Measurements from ENCODE around the gene CCDC61. TPM values are rescaled to one million over a fixed set of nuclear protein-coding genes. Genes with fewer than 3 reads are reported as not detected.

The CCDC61 gene
- 3.1 to 6.3 TPM (median 4.3 TPM) in 5 replicates for total RNA-seq (2022; extraction: Qiagen RNA extraction; ENCODE audit: low read depth)

GRCh38 chr19:45994998-45995714 is at the start of gene CCDC61:
CCDC61 (plus strand) TSS chr19:45995467; CDS start chr19:46003019, 7,552 bp downstream.

GRCh38 chr19:45973553-45974338 is 21.5 kb upstream of the CCDC61 start, which contains the start of gene NOVA2:
NOVA2 (minus strand) TSS chr19:45973865; CDS start chr19:45973351, 514 bp downstream.

GRCh38 chr19:46022431-46023310 is 27.4 kb downstream of the CCDC61 start, which contains the start of gene PGLYRP1:
PGLYRP1 (minus strand) TSS chr19:46023053; CDS start chr19:46023021, 32 bp downstream.

DNA sequence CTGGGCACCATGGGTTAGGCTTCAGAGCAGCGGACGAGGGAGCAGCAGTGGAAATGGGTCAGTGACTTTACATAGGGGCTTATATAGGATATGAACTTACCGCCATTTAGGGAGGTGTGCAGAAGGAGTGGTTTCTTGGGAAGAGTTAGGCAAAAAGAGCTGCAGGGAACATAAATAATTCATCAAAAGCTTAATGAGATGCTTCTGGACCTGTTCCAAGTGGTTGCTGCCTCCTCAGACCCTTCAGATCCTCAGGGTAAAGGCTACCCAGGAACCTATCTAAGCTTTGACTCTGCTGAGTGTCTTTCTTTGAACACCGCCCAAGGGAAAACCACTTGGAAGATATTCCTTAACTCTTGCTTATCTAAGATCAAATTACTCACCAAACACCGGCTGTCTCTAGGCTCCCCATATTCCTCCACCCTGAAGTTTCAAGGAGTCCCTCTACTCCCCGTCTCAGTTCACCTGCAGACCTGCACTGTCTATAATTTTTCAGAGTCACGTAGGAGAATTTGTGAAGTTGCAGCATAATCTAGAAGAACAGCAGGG is 45.8 kb downstream of the CCDC61 start, which contains the start of gene IGFL4:
IGFL4 (minus strand) TSS at position 51 of the 549 bp plus-strand sequence; CDS start at position 11, 40 bp downstream.

Other genes with a start within 250 kb of the CCDC61 start
- gene SIX5, start 226.2 kb upstream of the CCDC61 start, total RNA-seq (2022; extraction: Qiagen RNA extraction; ENCODE audit: low read depth): 17.0 to 28.2 TPM (median 24.1 TPM) in 5 replicates
- 36.2 to 49.7 TPM (median 47.1 TPM) in 5 replicates for gene DMPK, start 213.0 kb upstream of the CCDC61 start, total RNA-seq (2022; extraction: Qiagen RNA extraction; ENCODE audit: low read depth)
- 24.9 to 39.2 TPM (median 32.4 TPM) in 5 replicates for gene DMWD, start 202.6 kb upstream of the CCDC61 start, total RNA-seq (2022; extraction: Qiagen RNA extraction; ENCODE audit: low read depth)
- not detected in 5 replicates for gene RSPH6A, start 180.2 kb upstream of the CCDC61 start, total RNA-seq (2022; extraction: Qiagen RNA extraction; ENCODE audit: low read depth)
- gene SYMPK, start 132.3 kb upstream of the CCDC61 start, total RNA-seq (2022; extraction: Qiagen RNA extraction; ENCODE audit: low read depth): 55.7 to 77.3 TPM (median 73.2 TPM) in 5 replicates
- gene FOXA3, start 131.1 kb upstream of the CCDC61 start, total RNA-seq (2022; extraction: Qiagen RNA extraction; ENCODE audit: low read depth): 0.50 to 0.97 TPM (median 0.67 TPM) in 5 replicates
- 23.1 to 35.0 TPM (median 33.2 TPM) in 5 replicates for gene IRF2BP1, start 109.3 kb upstream of the CCDC61 start, total RNA-seq (2022; extraction: Qiagen RNA extraction; ENCODE audit: low read depth)
- 6.1 to 9.6 TPM (median 8.7 TPM) in 5 replicates for gene MYPOP, start 92.9 kb upstream of the CCDC61 start, total RNA-seq (2022; extraction: Qiagen RNA extraction; ENCODE audit: low read depth)
- not detected in 5 replicates for gene NANOS2, start 80.7 kb upstream of the CCDC61 start, total RNA-seq (2022; extraction: Qiagen RNA extraction; ENCODE audit: low read depth)
- 0.05 to 0.14 TPM (median 0.13 TPM) in 5 replicates for gene NOVA2, start 21.6 kb upstream of the CCDC61 start, total RNA-seq (2022; extraction: Qiagen RNA extraction; ENCODE audit: low read depth)
- gene PGLYRP1, start 27.6 kb downstream of the CCDC61 start, total RNA-seq (2022; extraction: Qiagen RNA extraction; ENCODE audit: low read depth): not detected in 5 replicates
- gene IGFL4, start 45.5 kb downstream of the CCDC61 start, total RNA-seq (2022; extraction: Qiagen RNA extraction; ENCODE audit: low read depth): 0.29 to 0.82 TPM (median 0.36 TPM) in 5 replicates
- gene IGFL3, start 129.2 kb downstream of the CCDC61 start, total RNA-seq (2022; extraction: Qiagen RNA extraction; ENCODE audit: low read depth): 0.25 TPM in 1 of 5 replicates, not detected in the others
- 0.42 to 1.3 TPM (median 1.0 TPM) in 5 replicates for gene IGFL2, start 152.8 kb downstream of the CCDC61 start, total RNA-seq (2022; extraction: Qiagen RNA extraction; ENCODE audit: low read depth)
- 2.0 to 3.8 TPM (median 2.6 TPM) in 5 replicates for gene IGFL1, start 234.3 kb downstream of the CCDC61 start, total RNA-seq (2022; extraction: Qiagen RNA extraction; ENCODE audit: low read depth)

Measured in A549 treated with GW870086 at 1 μM for 4 hours (cell line).